Type B pancreatic cell (in vitro differentiated cells): ENCODE data around the gene PRKN. TPM values are rescaled to one million over a fixed set of nuclear protein-coding genes. Genes with fewer than 3 reads are reported as not detected.
A peak's percentile ranks its signal among the peaks of the same experiment; 100 is the strongest.

Source experiments
- DNase-seq: peaks from one replicate; pipeline ENCODE4 v3.0.0; 2021; ENCODE audit warnings: mixed read lengths; ENCODE audit not compliant: unreplicated experiment; ENCODE audit errors: extremely low spot score
- H3K27ac Mint-ChIP-seq: 2 replicates; pipeline ENCODE4 v1.8.0; 2021; ENCODE audit warnings: mild to moderate bottlenecking, mixed read lengths
- H3K27me3 Mint-ChIP-seq: 2 replicates; pipeline ENCODE4 v1.8.0; 2021; ENCODE audit warnings: mixed read lengths
- H3K36me3 Mint-ChIP-seq: 2 replicates; pipeline ENCODE4 v1.8.0; 2021; ENCODE audit warnings: mixed read lengths
- H3K4me1 Mint-ChIP-seq: one replicate; pipeline ENCODE4 v1.8.0; 2021; ENCODE audit warnings: mixed read lengths; ENCODE audit not compliant: unreplicated experiment
- H3K4me3 Mint-ChIP-seq: 2 replicates; pipeline ENCODE4 v1.8.0; 2021; ENCODE audit warnings: mild to moderate bottlenecking, mixed read lengths
- H3K9me3 Mint-ChIP-seq: 2 replicates; pipeline ENCODE4 v1.8.0; 2021; ENCODE audit warnings: mixed read lengths
- total RNA-seq: library from RNA; stranded (reverse); gene quantifications from 2 replicates; pipeline ENCODE4 v1.2.1, GENCODE V29; 2021; ENCODE audit warnings: low replicate concordance
- TF ChIP-seq, protein P1 (sequence below): fragments of 200-600 bp; sonication (generic); conservative IDR thresholded peaks from 2 replicates; pipeline ENCODE4 v1.5.0; 2021; ENCODE audit warnings: antibody characterized with exemption, mild to moderate bottlenecking

PRKN gene
- total RNA-seq, 1 donor from 2014 or later, result 6.2 TPM

DNA sequence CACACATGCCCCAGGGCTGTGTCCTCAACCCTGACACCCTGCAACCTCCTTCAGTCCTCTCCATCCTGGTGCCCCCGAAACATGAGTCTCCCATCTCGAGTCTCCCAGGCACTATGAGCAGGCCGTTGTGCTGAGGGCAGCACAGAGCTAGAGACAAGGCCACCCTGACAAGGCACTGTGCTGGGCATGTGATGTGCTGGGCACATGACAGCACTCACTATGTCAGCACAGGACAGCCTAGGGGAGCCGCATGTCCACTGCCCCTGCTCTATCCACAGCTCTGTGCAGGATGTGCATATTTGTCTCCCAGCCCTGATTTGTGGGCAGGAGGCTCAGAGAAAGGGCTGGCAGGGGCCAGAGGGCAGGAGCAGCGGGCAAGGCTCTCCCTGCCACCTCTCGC, 1091.6 kb downstream of the PRKN start:
- H3K36me3 Mint-ChIP-seq, result peaks cover 4% of the 10 kb centered on the region
- peaks cover 8% of the 10 kb centered on the region for H3K9me3 Mint-ChIP-seq
- TF ChIP-seq, protein P1, sequence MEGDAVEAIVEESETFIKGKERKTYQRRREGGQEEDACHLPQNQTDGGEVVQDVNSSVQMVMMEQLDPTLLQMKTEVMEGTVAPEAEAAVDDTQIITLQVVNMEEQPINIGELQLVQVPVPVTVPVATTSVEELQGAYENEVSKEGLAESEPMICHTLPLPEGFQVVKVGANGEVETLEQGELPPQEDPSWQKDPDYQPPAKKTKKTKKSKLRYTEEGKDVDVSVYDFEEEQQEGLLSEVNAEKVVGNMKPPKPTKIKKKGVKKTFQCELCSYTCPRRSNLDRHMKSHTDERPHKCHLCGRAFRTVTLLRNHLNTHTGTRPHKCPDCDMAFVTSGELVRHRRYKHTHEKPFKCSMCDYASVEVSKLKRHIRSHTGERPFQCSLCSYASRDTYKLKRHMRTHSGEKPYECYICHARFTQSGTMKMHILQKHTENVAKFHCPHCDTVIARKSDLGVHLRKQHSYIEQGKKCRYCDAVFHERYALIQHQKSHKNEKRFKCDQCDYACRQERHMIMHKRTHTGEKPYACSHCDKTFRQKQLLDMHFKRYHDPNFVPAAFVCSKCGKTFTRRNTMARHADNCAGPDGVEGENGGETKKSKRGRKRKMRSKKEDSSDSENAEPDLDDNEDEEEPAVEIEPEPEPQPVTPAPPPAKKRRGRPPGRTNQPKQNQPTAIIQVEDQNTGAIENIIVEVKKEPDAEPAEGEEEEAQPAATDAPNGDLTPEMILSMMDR, result no peak
- peaks cover 33% of the 10 kb centered on the region for H3K4me1 Mint-ChIP-seq
- H3K27me3 Mint-ChIP-seq, result no peaks in the 10 kb centered on the region
- H3K27ac Mint-ChIP-seq, result no peak overlapping the region
- H3K4me3 Mint-ChIP-seq, result no peak overlapping the region
- no peak for DNase-seq

DNA sequence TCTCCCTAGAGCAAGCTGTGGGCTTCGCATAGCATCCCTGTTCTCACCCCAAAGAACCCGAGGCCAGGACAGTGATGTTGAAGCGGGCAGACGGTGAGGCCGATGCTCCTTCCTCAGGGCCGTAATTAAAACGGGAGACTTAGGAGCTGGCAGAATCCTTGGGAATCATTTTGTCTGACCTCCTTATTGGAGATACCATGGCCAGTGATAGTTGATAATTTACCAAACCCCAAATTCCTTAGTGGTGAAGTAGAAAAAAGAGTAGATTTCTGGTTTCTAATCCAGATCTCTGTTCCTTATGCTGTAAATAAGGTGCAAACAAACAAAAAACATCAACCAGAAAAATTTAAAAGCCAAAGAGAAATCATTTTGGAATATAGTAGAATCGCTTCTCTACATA, 1092.7 kb downstream of the PRKN start:
- peaks cover 8% of the 10 kb centered on the region for H3K9me3 Mint-ChIP-seq
- TF ChIP-seq, protein P1, result no peak
- H3K27me3 Mint-ChIP-seq, result no peaks in the 10 kb centered on the region
- no peak for DNase-seq
- peaks cover 4% of the 10 kb centered on the region for H3K36me3 Mint-ChIP-seq
- H3K27ac Mint-ChIP-seq, result no peak overlapping the region
- H3K4me1 Mint-ChIP-seq, result peaks cover 23% of the 10 kb centered on the region
- no peak overlapping the region for H3K4me3 Mint-ChIP-seq

DNA sequence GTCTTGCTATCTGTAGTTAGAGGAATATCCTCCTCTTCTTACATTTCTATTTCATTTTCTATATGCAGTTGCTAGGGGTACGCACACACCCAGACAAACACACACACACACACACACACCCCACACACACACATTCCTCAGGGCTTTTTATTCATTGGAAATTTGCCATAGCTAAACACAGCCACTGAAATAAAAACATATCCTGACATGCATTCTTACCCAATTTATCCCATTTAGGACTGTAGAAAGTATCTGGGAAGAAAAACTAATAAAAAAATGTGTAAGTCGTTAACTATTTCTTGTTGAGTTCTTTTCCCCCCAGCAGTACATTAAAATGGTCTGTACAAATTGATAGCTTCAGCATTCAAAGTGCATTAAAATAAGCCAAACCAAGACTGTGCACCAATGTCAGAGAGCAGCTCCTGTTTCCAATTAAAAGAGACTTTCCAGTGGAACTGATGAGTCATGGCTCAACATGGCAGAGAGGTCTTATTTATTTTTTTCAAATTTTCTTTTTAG, 1095.8 kb downstream of the PRKN start:
- Mint-ChIP-seq H3K27me3 (no peaks in the 10 kb centered on the region), H3K4me3 (no peak overlapping the region), H3K9me3 (peaks cover 3% of the 10 kb centered on the region), H3K27ac (peak overlapping the region; percentile 21), H3K4me1 (peaks cover 12% of the 10 kb centered on the region), H3K36me3 (no peaks in the 10 kb centered on the region)
- TF ChIP-seq, protein P1, result no peak
- DNase-seq, result no peak

DNA sequence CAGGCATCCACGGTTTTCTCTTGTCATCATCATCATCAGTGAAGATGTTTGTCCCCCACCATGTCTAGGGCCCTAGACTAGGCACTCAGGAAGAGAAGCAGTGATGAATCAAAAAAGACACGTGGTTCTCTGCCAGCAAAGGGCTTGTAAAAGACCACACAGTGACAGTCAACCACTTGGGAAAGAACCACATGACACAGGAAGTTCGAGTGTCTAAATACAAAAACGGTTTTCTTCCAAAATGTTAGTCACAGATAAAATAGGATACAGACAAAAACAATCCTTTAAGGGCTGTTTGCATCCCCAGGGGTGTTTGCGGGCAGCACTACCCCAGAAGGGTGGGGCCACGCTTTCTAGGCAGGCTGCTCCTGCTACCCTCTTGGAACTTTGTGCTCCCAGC, 1096.9 kb downstream of the PRKN start:
- Mint-ChIP-seq H3K27ac (no peak overlapping the region), H3K27me3 (no peaks in the 10 kb centered on the region), H3K9me3 (peaks cover 3% of the 10 kb centered on the region), H3K36me3 (no peaks in the 10 kb centered on the region), H3K4me3 (no peak overlapping the region), H3K4me1 (peaks cover 11% of the 10 kb centered on the region)
- no peak for DNase-seq
- TF ChIP-seq, protein P1, result no peak

DNA sequence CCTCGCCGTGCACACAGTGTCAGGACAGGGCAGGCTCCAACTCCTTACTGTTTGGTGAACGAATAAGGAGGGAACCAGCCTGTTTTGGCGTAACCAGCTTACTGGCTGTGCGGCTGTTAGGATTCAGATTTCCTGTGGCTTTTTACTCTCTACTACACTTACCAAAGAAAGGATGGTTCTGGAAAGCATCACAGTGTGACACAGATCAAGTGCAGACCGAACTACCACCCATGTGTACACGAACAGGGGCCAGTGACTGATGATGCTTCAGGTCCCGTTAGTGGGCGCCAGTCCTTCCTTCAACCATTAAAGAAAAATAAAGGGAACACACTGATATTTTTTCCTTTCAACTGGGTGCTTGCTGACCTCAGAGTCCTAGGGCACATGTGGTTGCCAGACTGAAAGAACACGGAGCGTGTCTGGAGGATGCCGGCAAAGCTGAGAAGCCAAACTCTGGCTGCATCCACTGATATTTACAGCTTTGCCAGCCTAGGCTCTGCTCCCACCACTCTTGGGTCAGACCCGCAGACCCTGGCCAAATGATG, 1101.4 kb downstream of the PRKN start:
- no peak for DNase-seq
- Mint-ChIP-seq H3K27ac (no peak overlapping the region), H3K9me3 (peaks cover 3% of the 10 kb centered on the region), H3K4me1 (peaks cover 7% of the 10 kb centered on the region), H3K36me3 (no peaks in the 10 kb centered on the region), H3K27me3 (no peaks in the 10 kb centered on the region), H3K4me3 (no peak overlapping the region)
- TF ChIP-seq, protein P1, result no peak

DNA sequence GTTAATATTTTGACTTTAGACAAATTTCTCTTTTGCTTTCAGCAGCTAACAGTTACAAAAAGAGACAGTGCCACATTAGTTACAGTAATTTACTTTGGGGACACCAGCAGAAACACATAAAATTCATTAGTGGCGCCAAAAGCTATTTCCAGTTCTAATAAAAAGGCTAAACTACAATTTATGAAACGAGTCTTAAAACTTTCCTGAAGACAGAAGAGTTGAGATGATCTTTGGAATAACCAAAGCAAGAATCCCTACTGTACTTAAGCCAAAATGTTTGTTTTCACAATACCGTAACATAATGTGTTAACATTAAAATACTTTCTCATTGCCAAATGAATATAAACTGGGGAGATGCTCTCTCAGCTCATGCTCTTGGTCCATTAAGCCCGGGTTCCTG, 1103.5 kb downstream of the PRKN start:
- Mint-ChIP-seq H3K27ac (no peak overlapping the region), H3K27me3 (no peaks in the 10 kb centered on the region), H3K9me3 (peaks cover 3% of the 10 kb centered on the region), H3K4me1 (peaks cover 5% of the 10 kb centered on the region), H3K4me3 (no peak overlapping the region), H3K36me3 (no peaks in the 10 kb centered on the region)
- no peak for DNase-seq
- TF ChIP-seq, protein P1, result no peak
